Vagina (tissue), 2 donors: ENCODE data around the gene NAALADL1. TPM values are rescaled to one million over a fixed set of nuclear protein-coding genes. Genes with fewer than 3 reads are reported as not detected.

Experiments
- DNase-seq, 2 donors: peaks; one replicate each; pipeline ENCODE4 v3.0.0-alpha.2; 2017; ENCODE audit errors: extremely low spot score in 2 of 2
- H3K27ac ChIP-seq: fragments of 200-600 bp; sonication (generic); one replicate; pipeline ENCODE4 v1.5.1; 2019
- H3K27me3 ChIP-seq: fragments of 200-600 bp; sonication (generic); one replicate; pipeline ENCODE4 v1.5.1; 2019
- H3K36me3 ChIP-seq, 2 donors: fragments of 200-600 bp; sonication (generic); one replicate each; pipeline ENCODE4 v1.5.1; 2017 to 2019
- H3K4me1 ChIP-seq: fragments of 200-600 bp; sonication (generic); one replicate; pipeline ENCODE4 v1.5.1; 2019
- H3K4me3 ChIP-seq, 2 donors: fragments of 200-600 bp; sonication (generic); 1 replicate in 1 of 2; 2 replicates in 1 of 2; pipeline ENCODE4 v1.5.1; 2016 to 2019
- H3K9me3 ChIP-seq: fragments of 200-600 bp; sonication (generic); one replicate; pipeline ENCODE4 v1.5.1; 2019
- POLR2A ChIP-seq, 2 donors: fragments of 450-650 bp; IDR thresholded peaks; one replicate each; pipeline ENCODE4 v1.6.1; 2017; ENCODE audit warnings: antibody characterized with exemption in 2 of 2, mild to moderate bottlenecking in 2 of 2, moderate library complexity in 2 of 2
- POLR2AphosphoS5 ChIP-seq, 2 donors: sonication (generic); formaldehyde crosslinking; IDR thresholded peaks; one replicate each; pipeline ENCODE4 v1.9.0; 2017; ENCODE audit warnings: antibody characterized with exemption in 2 of 2, mild to moderate bottlenecking in 2 of 2, low read depth in 1 of 2; ENCODE audit not compliant: insufficient read depth in 1 of 2
- intact Hi-C: fragments of 100-400 bp; cut with DNase I; formaldehyde crosslinking; loops from one replicate; pipeline ENCODE4 v1.15.1; 2023
- total RNA-seq: library from RNA; depleted of rRNA; stranded (reverse); fragments of >200 nt; gene quantifications from one replicate; pipeline ENCODE4 v1.2.3, GENCODE V29; 2016
- TF ChIP-seq, protein P1 (sequence below), 3 experiments: fragments of 450-650 bp in 2 of 3; fragments of 200-600 bp in 1 of 3; sonication (generic) in 1 of 3; IDR thresholded peaks; one replicate each; pipeline ENCODE4 v1.5.1; 2017 to 2019; ENCODE audit warnings: antibody characterized with exemption in 3 of 3, mild to moderate bottlenecking in 2 of 3, moderate library complexity in 2 of 3

The NAALADL1 gene
- total RNA-seq, 1 donor from 2014 or later, result 30.7 TPM

DNA sequence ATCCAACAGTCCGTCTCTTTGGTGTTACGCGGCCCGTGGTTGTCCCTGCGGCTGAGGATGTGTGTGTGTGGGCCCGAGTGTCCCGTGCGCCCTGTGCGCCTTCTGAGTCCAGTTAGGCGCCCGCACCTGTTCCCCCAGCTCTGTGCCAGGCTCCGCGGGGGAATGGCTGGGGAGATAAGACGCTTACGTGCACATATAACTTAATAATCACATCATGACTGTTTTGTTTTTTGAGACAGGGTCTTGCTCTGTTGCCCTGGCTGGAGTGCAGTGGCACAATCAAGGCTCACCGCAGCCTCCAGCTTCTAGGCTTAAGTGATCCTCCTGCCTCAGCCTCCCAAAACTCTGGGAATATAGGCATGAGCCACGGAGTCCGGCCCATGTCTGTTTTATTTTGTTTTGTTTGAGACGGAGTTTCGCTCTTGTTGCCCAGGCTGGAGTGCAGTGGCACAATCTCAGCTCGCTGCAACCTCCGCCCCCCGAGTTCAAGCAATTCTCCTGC, 43.6 kb downstream of the NAALADL1 start:
- intact Hi-C loops, result loop anchor here (5.0 kb wide), 1 partner anchor 103 kb away; the partner anchor contains the start of gene ZNHIT2
- Histone ChIP-seq H3K4me1 (peaks cover 19% of the 10 kb centered on the region), H3K36me3 (peaks cover 0 to 8% of the 10 kb centered on the region in 2 donors), H3K4me3 (peak overlapping the region; percentile 72 to 74), H3K9me3 (no peaks in the 10 kb centered on the region), H3K27ac (peak overlapping the region; percentile 98), H3K27me3 (no peaks in the 10 kb centered on the region)
- DNase-seq, result no peak
- TF ChIP-seq, protein P1, sequence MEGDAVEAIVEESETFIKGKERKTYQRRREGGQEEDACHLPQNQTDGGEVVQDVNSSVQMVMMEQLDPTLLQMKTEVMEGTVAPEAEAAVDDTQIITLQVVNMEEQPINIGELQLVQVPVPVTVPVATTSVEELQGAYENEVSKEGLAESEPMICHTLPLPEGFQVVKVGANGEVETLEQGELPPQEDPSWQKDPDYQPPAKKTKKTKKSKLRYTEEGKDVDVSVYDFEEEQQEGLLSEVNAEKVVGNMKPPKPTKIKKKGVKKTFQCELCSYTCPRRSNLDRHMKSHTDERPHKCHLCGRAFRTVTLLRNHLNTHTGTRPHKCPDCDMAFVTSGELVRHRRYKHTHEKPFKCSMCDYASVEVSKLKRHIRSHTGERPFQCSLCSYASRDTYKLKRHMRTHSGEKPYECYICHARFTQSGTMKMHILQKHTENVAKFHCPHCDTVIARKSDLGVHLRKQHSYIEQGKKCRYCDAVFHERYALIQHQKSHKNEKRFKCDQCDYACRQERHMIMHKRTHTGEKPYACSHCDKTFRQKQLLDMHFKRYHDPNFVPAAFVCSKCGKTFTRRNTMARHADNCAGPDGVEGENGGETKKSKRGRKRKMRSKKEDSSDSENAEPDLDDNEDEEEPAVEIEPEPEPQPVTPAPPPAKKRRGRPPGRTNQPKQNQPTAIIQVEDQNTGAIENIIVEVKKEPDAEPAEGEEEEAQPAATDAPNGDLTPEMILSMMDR (IDR thresholded peaks at IDR 0.05), result no peak
- no peak for TF ChIP-seq POLR2AphosphoS5 (IDR thresholded peaks at IDR 0.05; ENCODE audit: insufficient read depth in 1 of 2, low read depth in 1 of 2)
- TF ChIP-seq POLR2A (IDR thresholded peaks at IDR 0.05), result no peak

DNA sequence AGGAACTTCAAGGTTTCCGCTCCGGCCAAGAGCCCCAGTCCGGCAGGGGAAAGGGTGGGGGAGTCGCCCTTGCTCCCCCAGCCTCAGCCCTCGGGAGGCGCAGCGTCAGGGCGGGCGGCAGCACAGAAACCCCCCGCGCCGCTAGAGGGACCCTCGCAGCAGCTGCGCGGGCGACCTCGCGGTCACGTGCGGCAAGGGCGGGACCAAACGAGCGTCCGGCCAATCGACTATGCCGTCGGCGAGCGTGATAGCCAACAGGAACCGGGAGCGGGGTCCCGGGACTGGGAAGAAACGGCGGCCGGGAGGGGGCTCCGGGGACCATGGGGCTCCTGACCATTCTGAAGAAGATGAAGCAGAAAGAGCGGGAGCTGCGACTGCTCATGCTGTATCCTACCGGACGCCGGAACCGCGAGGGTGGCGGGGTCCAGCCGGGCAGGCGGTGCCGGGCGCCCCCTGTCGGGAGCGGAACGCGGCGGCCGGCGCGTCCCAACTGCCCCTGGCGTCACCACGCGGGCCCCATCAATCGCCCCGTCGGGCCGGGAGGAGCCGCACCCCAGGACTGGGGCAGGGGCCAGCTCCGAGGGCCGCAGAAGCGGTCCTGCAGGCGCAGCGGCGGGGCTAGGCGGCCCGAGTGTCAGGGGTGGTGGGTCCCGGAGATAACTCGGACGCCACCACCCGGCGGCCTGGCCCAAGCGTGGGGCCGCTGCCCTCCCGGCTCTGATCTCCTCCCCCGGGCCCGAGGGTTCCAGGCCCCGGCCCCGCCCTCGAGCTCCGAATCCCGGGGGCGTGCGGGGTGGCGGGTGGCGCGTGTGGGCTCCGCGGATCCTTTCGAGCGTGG, 44.2 kb downstream of the NAALADL1 start, which contains the start of gene ARL2:
ARL2 (plus strand) TSS at position 273 of the 838 bp plus-strand sequence; CDS start at position 321, 48 bp downstream.
- H3K36me3 ChIP-seq, result peaks cover 0 to 8% of the 10 kb centered on the region in 2 donors
- peaks cover 19% of the 10 kb centered on the region for H3K4me1 ChIP-seq
- intact Hi-C loops, result loop anchor here (5.0 kb wide), 1 partner anchor 103 kb away; the partner anchor contains the start of gene ZNHIT2
- H3K27ac ChIP-seq, result peak within 1 kb of the TSS; percentile 98
- no peaks in the 10 kb centered on the region for H3K9me3 ChIP-seq
- H3K27me3 ChIP-seq, result no peaks in the 10 kb centered on the region
- peak within 1 kb of the TSS; percentile 72 to 74 for H3K4me3 ChIP-seq
- peak in 1 of 2 donors; percentile 93 for DNase-seq
- TF ChIP-seq, protein P1 (IDR thresholded peaks at IDR 0.05), result peak; percentile 28 to 92 (median 78)
- TF ChIP-seq POLR2AphosphoS5 (IDR thresholded peaks at IDR 0.05; ENCODE audit: insufficient read depth in 1 of 2, low read depth in 1 of 2) (peak; percentile 50 to 87), POLR2A (IDR thresholded peaks at IDR 0.05) (peak in 1 of 2 donors; percentile 41)

DNA sequence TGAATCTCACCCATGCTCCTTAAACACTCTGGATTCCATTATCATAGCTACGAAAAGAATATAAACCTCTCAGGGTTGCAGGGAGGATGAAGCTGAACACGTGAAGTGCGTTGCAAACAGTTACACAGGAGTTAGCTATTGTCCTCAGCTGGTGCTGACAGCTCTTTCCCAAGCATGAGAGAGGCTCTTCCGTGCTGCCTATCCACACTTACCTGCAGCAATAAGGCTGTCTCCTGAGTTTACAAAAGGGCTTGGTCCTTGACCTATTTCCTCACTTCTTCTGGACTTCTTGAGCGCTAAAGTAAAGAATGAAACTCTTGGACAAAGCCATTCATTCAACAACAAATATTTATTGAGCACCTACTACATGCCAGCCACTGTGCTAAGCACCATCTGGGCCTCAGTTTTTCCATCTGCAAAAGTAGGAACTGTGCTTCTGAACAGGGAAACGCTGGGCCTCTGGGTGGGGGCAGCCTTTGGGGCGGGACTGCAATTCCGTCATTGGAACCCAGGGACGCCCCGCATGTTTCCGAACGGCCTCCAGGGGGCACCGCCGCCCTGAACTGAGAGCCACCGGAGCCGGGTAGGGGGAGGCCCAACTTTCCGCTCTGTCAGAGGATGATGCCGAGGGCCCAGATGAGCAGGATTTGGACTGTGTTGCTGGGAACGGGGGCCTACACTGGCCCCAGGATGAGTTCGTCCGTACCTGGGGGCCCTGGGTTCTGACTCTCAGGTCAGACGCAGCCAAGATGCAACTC, 45.0 kb downstream of the NAALADL1 start:
- peak overlapping the region; percentile 72 to 74 for H3K4me3 ChIP-seq
- peak in 1 of 2 donors; percentile 92 for DNase-seq
- intact Hi-C loops, result loop anchor here (5.0 kb wide), 1 partner anchor 104 kb away; the partner anchor contains the start of gene ZNHIT2
- peaks cover 0 to under 1% of the 10 kb centered on the region in 2 donors for H3K36me3 ChIP-seq
- TF ChIP-seq POLR2AphosphoS5 (IDR thresholded peaks at IDR 0.05; ENCODE audit: insufficient read depth in 1 of 2, low read depth in 1 of 2) (peak; percentile 35 to 92), POLR2A (IDR thresholded peaks at IDR 0.05) (peak in 1 of 2 donors; percentile 22)
- TF ChIP-seq, protein P1 (IDR thresholded peaks at IDR 0.05), result peak in 2 of 3 experiments; percentile 42 to 85
- H3K27me3 ChIP-seq, result no peaks in the 10 kb centered on the region
- H3K9me3 ChIP-seq, result no peaks in the 10 kb centered on the region
- peaks cover 19% of the 10 kb centered on the region for H3K4me1 ChIP-seq
- peak overlapping the region; percentile 98 for H3K27ac ChIP-seq

DNA sequence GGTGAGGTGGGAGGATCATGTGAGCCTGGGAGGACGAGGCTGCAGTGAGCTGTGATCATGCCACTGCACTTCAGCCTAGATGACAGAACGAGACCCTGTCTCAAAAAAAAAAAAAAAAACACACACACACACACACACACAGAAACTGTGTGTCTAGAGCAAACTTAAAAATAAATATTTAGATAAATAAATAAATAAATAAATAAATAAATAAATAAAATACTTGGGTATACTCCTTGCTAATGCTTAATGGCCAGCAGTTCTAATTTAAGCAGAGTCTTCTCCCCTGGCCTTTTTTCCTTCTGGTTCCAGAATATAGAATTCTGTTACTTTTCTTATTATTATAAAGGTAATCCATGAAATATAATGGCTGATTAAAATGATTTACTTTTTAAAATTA, 49.5 kb downstream of the NAALADL1 start:
- intact Hi-C loops, result no loop called here
- Histone ChIP-seq H3K36me3 (no peaks in the 10 kb centered on the region), H3K4me3 (no peak overlapping the region), H3K27ac (no peak overlapping the region), H3K27me3 (no peaks in the 10 kb centered on the region), H3K9me3 (no peaks in the 10 kb centered on the region), H3K4me1 (peaks cover 6% of the 10 kb centered on the region)
- TF ChIP-seq POLR2AphosphoS5 (IDR thresholded peaks at IDR 0.05; ENCODE audit: insufficient read depth in 1 of 2, low read depth in 1 of 2) (no peak), POLR2A (IDR thresholded peaks at IDR 0.05) (no peak)
- TF ChIP-seq, protein P1 (IDR thresholded peaks at IDR 0.05), result no peak
- no peak for DNase-seq
